GM18907 (cell line): ENCODE data around the gene PANX2.
"Not testable (repeated sequence)": the region's sequence is repeated elsewhere in the genome, so short reads cannot be mapped to it uniquely, and the experiment has no call there.

Experiments used
- ATAC-seq: cut with Tn5 transposase; IDR thresholded peaks from one replicate; pipeline ENCODE4 v1.9.1; 2021; ENCODE audit warnings: mild to moderate bottlenecking, moderate library complexity; ENCODE audit not compliant: unreplicated experiment

PANX2 gene

DNA sequence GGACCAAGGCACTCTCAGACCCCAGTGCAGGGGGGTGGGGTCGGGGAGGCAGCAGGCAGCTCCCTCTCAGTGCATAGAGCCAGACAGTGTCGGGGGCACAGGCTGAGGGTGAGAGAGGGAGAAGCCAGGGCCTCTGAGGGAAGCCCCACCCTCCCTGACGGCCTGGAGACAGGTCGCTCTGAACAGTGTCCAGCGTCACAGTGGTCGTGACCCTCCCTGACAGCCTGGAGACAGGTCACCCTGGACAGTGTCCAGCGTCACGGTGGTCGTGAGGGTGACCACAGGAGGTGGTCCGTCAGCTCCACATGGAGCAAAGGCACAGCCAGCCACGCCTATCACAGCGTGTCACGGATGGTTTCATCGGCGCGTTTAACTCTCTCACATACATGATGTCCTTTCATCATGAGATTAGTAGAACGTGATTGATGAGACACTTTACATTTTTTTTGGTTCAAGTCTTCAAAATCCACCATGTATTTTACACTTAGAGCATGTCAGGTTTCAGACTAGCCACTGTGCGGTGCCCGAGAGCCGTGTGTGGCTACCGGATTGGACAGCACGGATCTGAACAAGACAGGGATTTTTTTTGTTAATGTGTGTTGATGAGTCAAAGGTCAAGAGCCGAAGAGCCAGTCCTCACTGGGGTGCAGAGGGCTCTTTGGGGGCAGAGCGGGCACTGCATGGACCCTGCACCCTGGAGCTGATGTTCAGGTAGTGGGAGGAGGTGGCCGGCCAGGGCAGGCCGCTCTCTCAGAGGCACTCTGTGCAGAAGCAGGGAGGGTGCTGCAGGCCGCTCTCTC is 23.9 kb upstream of the PANX2 start:
- no peak for ATAC-seq

DNA sequence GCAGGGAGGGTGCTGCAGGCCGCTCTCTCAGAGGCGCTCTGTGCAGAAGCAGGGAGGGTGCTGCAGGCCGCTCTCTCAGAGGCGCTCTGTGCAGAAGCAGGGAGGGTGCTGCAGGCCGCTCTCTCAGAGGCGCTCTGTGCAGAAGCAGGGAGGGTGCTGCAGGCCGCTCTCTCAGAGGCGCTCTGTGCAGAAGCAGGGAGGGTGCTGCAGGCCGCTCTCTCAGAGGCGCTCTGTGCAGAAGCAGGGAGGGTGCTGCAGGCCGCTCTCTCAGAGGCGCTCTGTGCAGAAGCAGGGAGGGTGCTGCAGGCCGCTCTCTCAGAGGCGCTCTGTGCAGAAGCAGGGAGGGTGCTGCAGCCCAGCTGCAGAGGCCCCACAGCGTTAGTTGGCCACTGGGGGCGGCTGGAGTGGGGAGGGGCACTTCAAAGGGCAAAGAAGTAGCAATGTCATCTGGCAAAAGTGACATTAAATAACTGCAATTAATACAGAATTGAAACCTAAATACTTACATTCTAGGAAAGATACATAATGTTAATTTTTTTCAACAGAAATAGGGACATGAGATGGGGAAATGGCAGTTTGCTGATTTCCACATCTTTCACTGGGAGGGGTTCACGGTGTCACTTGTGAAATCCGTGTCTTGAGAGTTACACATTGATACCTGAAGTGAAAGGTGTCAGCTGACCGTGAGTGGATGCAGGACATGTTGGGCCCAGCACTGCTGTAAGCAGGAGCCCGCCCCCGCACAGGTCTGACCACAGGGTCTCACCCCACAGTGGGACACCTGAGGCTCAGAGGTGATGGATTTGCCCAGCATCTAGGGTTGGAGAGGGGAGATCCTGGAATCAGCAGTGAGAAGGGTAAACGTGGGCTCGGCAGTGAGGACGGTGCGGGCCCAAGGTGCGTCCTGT is 23.0 kb upstream of the PANX2 start:
- ATAC-seq: not testable (repeated sequence)

DNA sequence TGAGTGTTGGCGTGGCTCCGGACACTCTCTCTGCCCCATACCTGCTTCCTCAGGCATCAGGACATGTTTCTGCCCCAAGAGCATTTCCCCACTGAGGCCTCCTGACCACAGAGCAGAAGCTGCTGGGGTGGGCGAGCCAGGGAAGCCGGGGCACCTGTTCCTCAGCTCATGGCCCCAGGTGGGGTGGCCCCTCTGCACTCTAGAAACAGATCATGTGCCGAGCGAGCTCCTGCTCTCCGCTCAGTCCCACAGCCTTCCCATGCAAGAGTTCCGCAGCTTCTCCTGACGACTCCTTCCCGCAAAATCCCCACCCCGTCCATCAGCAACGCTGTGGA is 22.4 kb upstream of the PANX2 start:
- no peak for ATAC-seq

DNA sequence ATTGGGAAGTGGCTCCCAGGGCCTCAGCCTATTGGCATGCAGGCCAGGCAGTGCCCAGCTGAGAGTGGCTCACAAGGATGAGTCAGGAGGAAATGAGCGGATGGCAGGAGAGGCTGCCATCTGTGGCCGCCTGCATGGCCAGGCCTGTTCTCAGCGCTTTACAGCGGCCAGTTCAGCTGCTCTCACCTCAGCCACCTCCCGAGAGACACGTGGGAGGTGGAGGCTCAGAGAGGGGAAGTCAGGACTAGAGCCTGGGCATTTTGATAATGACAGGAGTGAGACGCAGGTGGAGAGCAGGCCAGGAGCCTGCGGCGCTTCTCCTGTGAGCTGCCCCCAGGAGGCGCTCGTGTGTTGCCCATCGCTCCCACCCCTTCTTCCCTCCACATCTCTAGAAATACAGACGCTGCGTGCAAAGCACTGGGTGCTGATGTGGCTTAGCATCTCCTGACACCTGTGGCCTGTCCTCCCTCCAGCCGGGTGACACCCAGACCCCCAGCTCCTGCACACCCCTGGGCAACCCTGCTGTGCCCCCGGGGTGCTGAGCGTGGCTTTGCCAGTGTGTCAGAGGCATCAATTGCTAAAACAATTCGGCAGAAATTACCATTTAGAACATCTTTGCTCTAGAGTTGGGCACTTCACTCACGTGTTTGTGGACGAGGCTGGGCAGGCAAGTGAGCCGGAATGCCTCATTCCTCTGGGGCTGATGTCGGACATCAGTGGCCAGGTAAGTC is 21.4 kb upstream of the PANX2 start:
- ATAC-seq: no peak

DNA sequence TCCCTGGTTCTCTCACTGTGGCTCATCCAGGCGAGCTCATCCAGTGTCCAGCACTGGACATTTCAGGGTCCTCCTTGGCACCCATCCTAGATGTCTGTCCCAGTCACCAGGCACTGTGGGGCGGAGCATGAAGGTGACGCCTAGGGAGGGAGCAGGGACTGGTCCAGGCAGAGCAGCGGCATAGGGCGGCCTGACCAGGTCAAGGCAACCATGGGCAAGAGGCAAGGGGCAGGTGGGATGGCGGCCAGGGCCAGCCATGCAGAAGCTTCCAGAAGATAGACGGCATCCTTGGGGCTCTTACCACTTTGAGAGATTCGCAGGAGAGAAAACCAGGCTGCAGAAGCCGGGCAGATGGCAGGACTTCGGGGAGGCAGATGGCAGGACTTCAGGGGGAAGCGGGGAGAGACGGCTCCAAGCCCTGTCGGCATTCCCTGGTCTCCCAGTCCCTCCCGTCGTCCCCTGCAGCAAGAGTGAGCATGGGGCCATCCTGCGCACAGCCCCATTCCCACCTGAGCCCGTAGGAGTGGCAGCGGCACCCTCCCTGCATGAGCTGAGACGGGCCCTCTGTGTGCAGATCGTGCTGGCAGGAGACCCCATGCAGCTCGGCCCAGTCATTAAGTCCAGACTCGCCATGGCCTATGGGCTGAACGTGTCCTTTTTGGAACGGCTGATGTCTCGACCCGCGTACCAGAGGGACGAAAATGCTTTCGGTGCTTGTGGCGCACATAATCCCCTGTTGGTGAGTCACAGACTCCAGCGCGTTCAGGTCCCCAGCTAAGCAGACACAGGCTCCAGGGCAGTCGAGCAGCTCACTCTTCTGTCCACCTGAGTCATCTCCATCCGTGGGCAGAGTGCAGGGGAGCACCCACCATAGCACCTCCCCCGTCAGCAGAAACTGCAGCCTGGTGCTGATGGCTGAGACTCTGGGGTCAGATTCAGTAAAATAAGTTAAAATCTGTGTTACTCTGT is 20.1 kb upstream of the PANX2 start:
- ATAC-seq: no peak

DNA sequence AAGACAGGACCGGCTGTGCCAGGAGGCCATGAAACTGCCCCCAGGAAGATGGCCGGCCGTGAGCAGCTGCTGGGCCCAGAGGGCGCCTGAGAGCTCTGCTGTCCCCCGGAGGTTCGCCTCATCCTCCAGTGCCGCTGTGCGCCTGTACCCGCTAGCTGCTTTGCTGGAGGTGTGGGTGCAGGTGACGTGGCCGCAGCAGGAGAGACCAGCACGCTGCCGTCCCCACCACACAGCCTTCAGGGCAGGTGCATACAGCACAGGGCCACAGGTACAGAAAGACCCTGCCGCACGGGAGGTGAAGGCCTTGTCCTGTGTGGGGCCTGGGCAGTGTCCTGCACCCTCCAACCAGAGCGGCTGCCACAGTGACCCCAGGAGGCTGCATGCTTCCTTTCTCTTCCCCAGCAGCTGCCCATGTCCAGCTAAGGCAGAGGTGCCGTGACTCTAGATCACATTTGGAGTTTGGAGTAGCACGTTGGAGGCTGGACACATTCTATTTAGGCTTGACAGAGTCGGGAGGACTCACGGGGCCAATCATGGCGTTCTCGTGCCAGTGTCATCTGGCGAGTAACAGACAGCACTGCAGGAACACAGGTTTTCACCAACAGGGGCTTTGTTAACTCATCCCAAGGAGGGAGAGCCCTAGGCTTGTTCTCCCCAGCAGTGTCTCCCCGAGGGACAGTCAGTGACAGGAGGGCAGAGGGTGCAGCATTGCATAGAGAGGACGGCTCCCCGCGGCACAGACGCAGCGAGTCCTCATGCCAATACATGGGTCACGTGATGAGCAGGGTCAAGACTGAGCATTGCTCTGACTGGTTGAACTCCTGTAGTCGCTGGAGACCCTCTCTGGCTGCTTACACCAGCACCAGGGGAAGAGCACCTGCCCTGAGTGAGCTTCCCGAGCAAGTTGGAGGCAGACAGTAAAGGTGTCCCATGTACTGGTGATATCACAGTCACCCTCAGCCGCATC is 18.7 kb upstream of the PANX2 start:
- ATAC-seq: no peak

DNA sequence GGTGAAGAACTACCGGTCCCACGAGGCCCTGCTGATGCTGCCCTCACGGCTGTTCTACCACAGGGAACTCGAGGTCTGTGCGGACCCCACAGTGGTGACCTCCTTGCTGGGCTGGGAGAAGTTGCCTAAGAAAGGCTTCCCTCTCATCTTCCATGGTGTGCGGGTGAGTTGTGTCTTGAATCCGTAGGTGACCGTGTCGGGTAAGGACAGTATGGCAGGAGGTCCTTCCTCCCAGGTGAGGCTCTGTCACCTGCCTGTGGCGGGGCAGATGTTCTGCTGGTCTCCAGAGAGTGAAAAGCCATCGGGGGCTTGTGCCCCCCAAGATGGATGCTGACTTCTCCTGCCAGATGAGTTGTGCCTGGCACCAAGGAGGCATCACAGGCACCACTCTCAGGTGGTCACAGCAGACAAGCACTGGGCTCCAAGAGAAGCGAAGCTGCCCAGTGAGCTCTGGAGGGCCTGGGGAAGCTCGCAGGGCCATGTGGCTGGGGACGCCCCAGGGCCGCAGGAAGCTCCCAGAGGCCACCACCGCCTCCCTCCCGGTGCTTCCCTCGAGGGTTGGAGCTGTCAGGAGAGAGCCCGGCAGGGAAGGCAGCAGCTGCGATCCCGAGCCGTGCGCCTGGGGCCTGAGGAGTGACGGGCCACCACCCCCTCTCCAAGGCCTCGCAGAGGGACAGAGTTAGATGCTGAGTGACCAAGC is 17.3 kb upstream of the PANX2 start:
- ATAC-seq: no peak

DNA sequence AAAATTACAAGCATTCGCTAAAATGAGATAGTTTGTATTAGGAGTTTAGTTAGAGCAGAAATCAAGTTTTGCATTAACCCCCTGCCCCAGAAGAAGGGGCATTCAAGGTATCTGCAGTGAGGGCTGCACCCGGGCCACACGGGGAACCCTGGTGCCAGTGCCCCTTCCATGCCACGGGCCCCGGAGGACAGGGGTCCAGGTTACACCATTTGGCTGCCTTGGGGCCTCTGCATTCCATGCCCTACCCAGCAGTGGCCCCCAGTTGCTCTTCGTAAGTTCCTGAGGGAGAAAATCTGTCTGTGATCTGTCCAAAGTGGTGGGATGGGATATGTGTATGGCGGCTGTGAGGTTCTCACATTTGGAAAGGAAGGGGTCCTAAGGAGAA is 16.8 kb upstream of the PANX2 start:
- no peak for ATAC-seq

DNA sequence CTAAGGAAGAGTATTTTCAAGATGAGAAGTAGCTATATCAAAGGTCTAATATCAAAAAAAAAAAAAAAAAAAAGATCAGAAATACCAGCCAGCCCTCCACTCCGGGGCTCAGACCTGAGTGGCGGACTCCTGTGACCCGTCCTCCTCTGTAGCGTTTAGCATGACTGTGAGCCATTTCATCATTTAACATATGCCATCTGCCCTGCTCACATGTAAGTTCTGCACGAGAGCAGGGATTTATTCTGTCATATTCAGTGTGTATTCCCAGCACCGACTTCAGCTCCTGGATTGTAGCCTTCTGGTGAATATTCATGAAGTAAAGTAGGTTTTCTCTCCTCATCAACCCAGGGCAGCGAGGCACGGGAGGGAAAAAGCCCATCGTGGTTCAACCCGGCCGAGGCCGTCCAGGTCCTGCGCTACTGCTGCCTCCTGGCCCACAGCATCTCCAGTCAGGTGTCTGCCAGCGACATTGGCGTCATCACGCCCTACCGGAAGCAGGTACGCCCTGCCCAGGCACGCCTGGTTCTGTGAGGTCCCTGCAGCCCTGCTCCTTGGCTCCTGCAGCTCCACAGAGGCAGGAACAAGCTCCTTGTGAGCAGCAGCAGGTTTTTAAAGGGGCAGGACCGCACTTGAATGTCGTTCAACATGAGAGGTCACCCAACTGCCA is 12.7 kb upstream of the PANX2 start:
- ATAC-seq: no peak

DNA sequence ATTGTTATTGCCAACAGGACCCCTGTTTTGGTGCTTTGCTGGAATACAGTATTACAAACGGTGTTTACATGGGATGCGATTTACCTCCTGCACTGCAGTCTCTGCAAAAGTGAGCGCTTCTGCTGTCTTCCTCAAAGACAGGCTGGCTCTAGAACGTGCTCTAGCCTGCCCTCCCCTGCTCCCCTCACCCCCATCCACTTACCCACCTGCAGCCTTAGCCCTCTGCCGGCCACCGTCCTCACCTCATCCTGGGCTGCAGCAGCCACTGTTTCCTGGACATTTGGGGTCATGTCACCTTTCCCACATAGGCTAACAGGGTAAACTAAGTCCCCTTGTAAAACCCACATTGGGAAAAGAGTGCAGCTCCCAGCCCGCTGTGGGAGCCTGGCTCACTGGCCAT is 9.6 kb upstream of the PANX2 start:
- ATAC-seq: no peak

DNA sequence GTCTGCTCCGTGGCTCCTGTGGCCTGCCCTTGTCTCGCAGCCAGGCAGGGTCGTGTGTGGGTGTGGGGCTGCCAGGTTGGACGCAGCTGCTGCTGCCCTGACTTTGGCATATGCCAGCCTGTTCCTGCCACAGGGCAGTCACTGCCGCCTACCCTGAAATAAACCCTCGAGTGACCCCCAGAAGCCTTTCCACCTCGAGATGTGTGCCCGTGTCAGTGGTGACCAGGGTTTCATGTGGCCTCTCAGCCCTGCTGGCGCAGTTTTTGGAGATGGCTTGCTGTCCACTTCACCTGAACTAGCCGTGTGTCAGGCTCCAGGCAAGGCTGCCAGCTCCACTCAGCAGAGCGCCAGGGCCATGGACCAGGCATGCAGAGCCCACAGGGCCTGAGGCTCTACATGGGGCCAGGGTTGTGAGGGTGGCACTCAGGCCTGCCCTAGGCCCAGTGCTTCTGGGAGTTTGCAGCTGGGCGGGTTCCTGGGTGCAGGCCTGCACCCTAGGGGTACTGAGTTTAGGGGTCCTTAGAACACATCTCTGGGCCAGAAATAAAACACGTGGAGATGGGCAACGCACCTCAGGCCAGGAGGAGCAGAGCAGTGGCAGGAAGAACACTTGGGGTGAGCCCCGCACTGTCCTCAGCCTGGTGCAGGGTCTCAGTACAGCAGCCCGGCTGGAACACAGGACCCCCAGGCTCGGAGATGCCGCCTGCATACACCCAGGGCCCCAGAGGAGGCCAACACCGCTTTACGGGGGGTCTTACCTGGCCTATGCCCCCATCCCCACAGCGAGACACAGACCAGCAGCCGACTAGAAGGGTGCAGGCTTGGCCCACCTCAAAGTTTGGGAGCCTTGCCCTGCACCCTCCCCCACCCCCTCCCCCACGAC is 8.8 kb upstream of the PANX2 start:
- no peak for ATAC-seq

DNA sequence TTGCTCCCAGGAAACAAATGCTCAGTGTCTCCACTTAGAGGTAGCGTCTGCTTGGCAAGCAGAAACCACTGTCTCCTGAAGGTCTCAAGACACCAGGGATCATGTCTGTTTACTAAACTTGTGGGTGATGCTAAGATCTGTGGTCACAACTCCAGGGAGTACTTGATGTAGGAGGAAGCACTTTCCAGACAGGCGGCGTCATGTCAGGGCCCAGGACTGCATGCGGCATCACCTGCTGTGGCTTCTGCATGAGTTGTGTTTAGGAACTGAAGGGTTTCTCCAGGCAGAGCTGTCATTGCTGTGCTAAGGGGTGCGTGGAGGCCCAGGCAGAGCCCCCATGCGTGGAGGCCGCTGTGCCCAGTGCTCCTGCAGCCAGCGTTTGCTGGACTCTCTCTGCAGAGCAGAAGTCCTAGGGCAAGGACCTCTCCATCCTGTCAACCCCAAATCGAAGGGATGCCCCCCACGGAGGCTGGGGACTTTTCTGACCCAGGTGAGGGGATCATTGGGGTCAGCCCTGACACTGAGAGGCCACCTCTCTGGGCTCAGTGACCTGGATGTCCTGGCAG is 8.1 kb upstream of the PANX2 start:
- no peak for ATAC-seq

DNA sequence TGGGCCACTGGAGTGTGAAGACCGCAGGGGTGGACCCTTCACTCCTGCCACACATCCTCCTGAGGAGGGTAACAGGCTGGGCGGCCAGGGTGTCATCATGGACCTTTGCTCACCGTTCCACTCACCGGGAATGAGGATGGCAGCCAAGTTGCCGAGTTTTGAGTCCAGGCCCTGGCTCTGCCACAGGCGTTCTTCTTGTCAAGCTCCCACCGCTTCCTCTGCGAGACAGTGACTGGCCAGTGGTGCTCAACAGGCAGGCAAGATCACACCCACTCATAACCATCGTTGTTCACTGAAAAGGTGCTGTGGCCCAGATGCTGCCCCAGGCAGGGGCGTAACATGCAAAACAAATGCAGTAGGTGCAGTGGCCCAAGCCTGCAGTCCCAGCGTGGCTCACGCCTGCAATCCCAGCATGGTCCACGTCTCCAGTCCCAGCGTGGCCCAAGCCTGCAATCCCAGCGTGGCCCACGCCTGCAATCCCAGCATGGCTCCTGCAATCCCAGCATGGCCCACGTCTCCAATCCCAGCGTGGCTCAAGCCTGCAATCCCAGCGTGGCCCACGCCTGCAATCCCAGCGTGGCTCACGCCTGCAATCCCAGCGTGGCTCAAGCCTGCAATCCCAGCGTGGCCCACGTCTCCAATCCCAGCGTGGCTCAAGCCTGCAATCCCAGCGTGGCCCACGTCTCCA is 5.0 kb upstream of the PANX2 start:
- ATAC-seq: no peak

DNA sequence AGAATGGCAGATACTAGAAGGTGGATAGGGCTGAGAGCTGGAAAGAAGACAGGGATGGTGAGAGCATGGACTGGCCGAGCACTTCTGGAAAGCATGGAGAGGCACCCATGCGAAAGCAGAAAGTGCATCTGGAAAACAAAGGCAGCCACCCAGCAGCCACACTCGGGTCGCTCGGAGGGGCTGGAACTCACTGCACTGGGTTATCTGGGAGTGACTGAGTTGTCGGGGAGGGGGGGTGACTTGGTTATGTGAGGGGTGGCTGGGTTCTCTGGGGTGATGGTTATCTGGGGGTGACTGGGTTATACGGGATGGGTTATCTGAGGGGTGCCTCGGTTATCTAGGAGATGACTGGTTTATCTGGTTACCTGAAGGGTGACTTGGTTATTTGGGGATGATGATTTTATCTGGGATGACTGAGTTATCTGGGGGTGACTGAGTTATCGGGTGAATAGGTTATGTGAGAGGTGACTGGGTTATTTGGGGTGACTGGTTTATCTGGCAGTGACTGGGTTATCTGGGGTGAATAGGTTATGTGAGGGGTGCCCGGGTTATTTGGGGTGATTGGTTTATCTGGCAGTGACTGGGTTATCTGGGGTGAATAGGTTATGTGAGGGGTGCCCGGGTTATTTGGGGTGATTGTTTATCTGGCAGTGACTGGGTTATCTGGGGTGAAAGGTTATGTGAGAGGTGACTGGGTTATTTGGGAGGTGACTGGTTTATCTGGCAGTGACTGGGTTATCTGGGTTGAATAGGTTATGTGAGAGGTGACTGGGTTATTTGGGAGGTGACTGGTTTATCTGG is 2.6 kb upstream of the PANX2 start:
- no peak for ATAC-seq

DNA sequence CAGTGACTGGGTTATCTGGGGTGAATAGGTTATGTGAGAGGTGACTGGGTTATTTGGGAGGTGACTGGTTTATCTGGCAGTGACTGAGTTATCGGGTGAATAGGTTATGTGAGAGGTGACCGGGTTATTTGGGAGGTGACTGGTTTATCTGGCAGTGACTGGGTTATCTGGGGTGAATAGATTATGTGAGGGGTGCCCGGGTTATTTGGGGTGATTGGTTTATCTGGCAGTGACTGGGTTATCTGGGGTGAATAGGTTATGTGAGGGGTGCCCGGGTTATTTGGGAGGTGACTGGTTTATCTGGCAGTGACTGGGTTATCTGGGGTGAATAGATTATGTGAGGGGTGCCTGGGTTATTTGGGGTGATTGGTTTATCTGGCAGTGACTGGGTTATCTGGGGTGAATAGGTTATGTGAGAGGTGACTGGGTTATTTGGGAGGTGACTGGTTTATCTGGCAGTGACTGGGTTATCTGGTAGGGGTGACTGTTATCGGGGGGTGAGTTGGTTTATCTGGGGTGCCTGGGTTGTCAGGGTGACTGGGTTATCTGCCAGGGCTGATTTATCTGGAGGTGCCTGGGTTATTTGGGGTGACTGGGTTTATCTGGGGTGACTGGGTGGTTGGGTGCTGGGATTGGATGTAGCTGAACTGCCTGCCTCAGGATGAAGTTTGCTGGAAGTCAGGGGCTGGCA is 1.9 kb upstream of the PANX2 start:
- not testable (repeated sequence) for ATAC-seq
